Prostate gland (tissue), 2 donors: Measurements from ENCODE around the gene CACNA1B. TPM values are rescaled to one million over a fixed set of nuclear protein-coding genes. Genes with fewer than 3 reads are reported as not detected.

ENCODE experiments used
- DNase-seq: peaks from one replicate; pipeline ENCODE4 v3.0.0-alpha.2; 2019; ENCODE audit warnings: low spot score
- H3K27ac ChIP-seq, 2 donors: fragments of 200-600 bp; sonication (generic); 2 replicates each; pipeline ENCODE4 v1.5.1; 2017 to 2019
- H3K27me3 ChIP-seq: fragments of 200-600 bp; sonication (generic); replicated peaks from 2 replicates; pipeline ENCODE4 v1.5.1; 2019; ENCODE audit not compliant: insufficient read depth
- H3K36me3 ChIP-seq, 2 donors: fragments of 200-600 bp; sonication (generic); 1 replicate in 1 of 2; 2 replicates in 1 of 2; pipeline versions ENCODE4 v1.5.1 to v1.8.1; 2017 to 2019
- H3K4me1 ChIP-seq: fragments of 200-600 bp; sonication (generic); replicated peaks from 2 replicates; pipeline ENCODE4 v1.5.1; 2019
- H3K4me3 ChIP-seq, 2 donors: fragments of 200-600 bp; sonication (generic); 2 replicates each; pipeline ENCODE4 v1.5.1; 2017 to 2019
- H3K9me3 ChIP-seq: fragments of 200-600 bp; sonication (generic); 2 replicates; pipeline ENCODE4 v1.5.1; 2017
- CTCF ChIP-seq, 4 experiments: fragments of 200-600 bp in 2 of 4; fragments of 450-650 bp in 2 of 4; sonication (generic) in 2 of 4; IDR thresholded peaks; 1 replicate in 3 of 4; 2 replicates in 1 of 4; pipeline ENCODE4 v1.5.1; 2016 to 2019; ENCODE audit warnings: antibody characterized with exemption in 4 of 4, mild to moderate bottlenecking in 2 of 4, moderate library complexity in 2 of 4
- POLR2A ChIP-seq: fragments of 450-650 bp; IDR thresholded peaks from one replicate; pipeline ENCODE4 v1.6.1; 2016; ENCODE audit warnings: antibody characterized with exemption, mild to moderate bottlenecking
- POLR2AphosphoS5 ChIP-seq: sonication (generic); formaldehyde crosslinking; IDR thresholded peaks from one replicate; pipeline ENCODE4 v1.6.1; 2017; ENCODE audit warnings: antibody characterized with exemption
- whole genome bisulfite sequencing: methylation state at CpG from one replicate; pipeline ENCODE4 v1.1.5; 2018; 5-methylcytosine and 5-hydroxymethylcytosine counted together
- intact Hi-C: fragments of 100-400 bp; cut with DNase I; formaldehyde crosslinking; loops from one replicate; pipeline ENCODE4 v1.14.2; 2022
- total RNA-seq, 2 donors: library from RNA; depleted of rRNA; stranded (reverse); fragments of >200 nt; gene quantifications; one replicate each; pipeline ENCODE4 v1.1.0, GENCODE V29; 2016

The CACNA1B gene
- total RNA-seq, 2 donors from 2014 or later = 0.36 to 6.0 TPM

GRCh38 chr9:138007918-138008841 lies 130.6 kb downstream of the CACNA1B start:
- no peaks in the 10 kb centered on the region for H3K9me3 ChIP-seq
- H3K36me3 ChIP-seq = no peaks in the 10 kb centered on the region
- no peak for TF ChIP-seq POLR2A
- TF ChIP-seq CTCF (IDR thresholded peaks at IDR 0.05) = no peak
- TF ChIP-seq POLR2AphosphoS5 = no peak
- intact Hi-C loops = no loop called here
- no peak overlapping the region for H3K4me3 ChIP-seq
- 91% methylated on average over 13 of the region's 15 CpGs for WGBS
- no peak overlapping the region for H3K27ac ChIP-seq
- no peak for DNase-seq
- no peaks in the 10 kb centered on the region for H3K27me3 ChIP-seq
- H3K4me1 ChIP-seq = no peaks in the 10 kb centered on the region

- H3K27ac ChIP-seq = no peak overlapping the region
- no peaks in the 10 kb centered on the region for H3K4me1 ChIP-seq
- intact Hi-C loops = no loop called here
- DNase-seq = no peak
- no peaks in the 10 kb centered on the region for H3K36me3 ChIP-seq
- H3K4me3 ChIP-seq = no peak overlapping the region
- 93% methylated on average over 17 of the region's 17 CpGs for whole genome bisulfite sequencing
- TF ChIP-seq CTCF (IDR thresholded peaks at IDR 0.05) (no peak), POLR2AphosphoS5 (no peak), POLR2A (no peak)
- H3K9me3 ChIP-seq = no peaks in the 10 kb centered on the region
- no peaks in the 10 kb centered on the region for H3K27me3 ChIP-seq
These were observed 131.6 kb downstream of the CACNA1B start for GRCh38 chr9:138009016-138009802.

GRCh38 chr9:138009803-138010690 lies 132.5 kb downstream of the CACNA1B start:
- no peak for DNase-seq

GRCh38 chr9:138010861-138011260 lies 133.3 kb downstream of the CACNA1B start:
- Histone ChIP-seq H3K4me3 (no peak overlapping the region), H3K27ac (no peak overlapping the region), H3K36me3 (no peaks in the 10 kb centered on the region), H3K9me3 (no peaks in the 10 kb centered on the region), H3K27me3 (no peaks in the 10 kb centered on the region), H3K4me1 (no peaks in the 10 kb centered on the region)
- WGBS = 59% methylated on average over 7 of the region's 8 CpGs
- TF ChIP-seq CTCF (IDR thresholded peaks at IDR 0.05) (no peak), POLR2A (no peak), POLR2AphosphoS5 (no peak)
- intact Hi-C loops = no loop called here
- DNase-seq = no peak

More at GRCh38 chr9:138009803-138010690, 132.5 kb downstream of the CACNA1B start:
- H3K9me3 ChIP-seq = no peaks in the 10 kb centered on the region
- no peaks in the 10 kb centered on the region for H3K4me1 ChIP-seq
- intact Hi-C loops = no loop called here
- no peaks in the 10 kb centered on the region for H3K36me3 ChIP-seq
- TF ChIP-seq POLR2A (no peak), CTCF (IDR thresholded peaks at IDR 0.05) (no peak), POLR2AphosphoS5 (no peak)
- H3K4me3 ChIP-seq = no peak overlapping the region
- H3K27me3 ChIP-seq = no peaks in the 10 kb centered on the region
- H3K27ac ChIP-seq = no peak overlapping the region
- 82% methylated on average over 16 of the region's 16 CpGs for WGBS
